ENCODE measurements around the gene ITPKA. TPM values are rescaled to one million over a fixed set of nuclear protein-coding genes. Genes with fewer than 3 reads are reported as not detected.

Gene ITPKA
- polyA plus RNA-seq, 2 of the 4 experiments (the other 2 are of a cell fraction), result 0.52 to 1.1 TPM

- Histone ChIP-seq H3K27ac (peak overlapping the region; percentile 79 to 90), H3K9me3 (no peaks in the 10 kb centered on the region), H3K4me1 (peaks cover 16% of the 10 kb centered on the region; the same call in 2 of the 3 replicates), H3K4me3 (peak overlapping the region; percentile 61), H3K4me2 (peak overlapping the region; percentile 82)
- 27% methylated on average over 13 of the region's 15 CpGs for WGBS (ENCODE audit: missing lambda C conversion rate)
- DNase-seq (ENCODE audit: low read depth in 1 of 2, low spot score in 1 of 2) (no peak), ATAC-seq (no peak), FAIRE-seq (no peak)
- TF ChIP-seq HOXB13 (CRISPR knock-in tag; IDR thresholded peaks at IDR 0.05; ENCODE audit: low read depth) (no peak), EHMT2 (IDR thresholded peaks at IDR 0.05; ENCODE audit: low read depth) (no peak), MAZ (IDR thresholded peaks at IDR 0.05; ENCODE audit: borderline replicate concordance, low read depth, low read length) (no peak), EHF (CRISPR knock-in tag; IDR thresholded peaks at IDR 0.05) (no peak), NPAS2 (CRISPR knock-in tag; IDR thresholded peaks at IDR 0.05; ENCODE audit: borderline replicate concordance) (no peak), CHD4 (IDR thresholded peaks at IDR 0.05; ENCODE audit: borderline replicate concordance) (no peak), RCOR1 (IDR thresholded peaks at IDR 0.05; ENCODE audit: low read depth, low read length) (no peak), RFX5 (IDR thresholded peaks at IDR 0.05) (no peak), HES2 (IDR thresholded peaks at IDR 0.05) (no peak), POLR2A (IDR thresholded peaks at IDR 0.05; ENCODE audit: low read length) (no peak)
- ChIA-PET CTCF (interaction anchor here (0.6 to 1.6 kb wide), 4 partner anchors 27 to 280 kb away, joined by 3 to 5 read pairs (median 3); no protein-coding TSS in a partner anchor), POLR2A (interaction anchor here (1.3 to 1.8 kb wide), 2 partner anchors 51 to 130 kb away, joined by 4 to 10 read pairs; partner anchors contain the start of gene RPAP1)
Observed at GRCh38 chr15:41492597-41493204, 973 bp upstream of the ITPKA start.

- CTCF ChIA-PET, result interaction anchor here (0.9 to 1.6 kb wide), 2 partner anchors 28 to 32 kb away, joined by 3 read pairs; no protein-coding TSS in a partner anchor
- H3K4me3 ChIP-seq, result peak overlapping the region; percentile 61
- FAIRE-seq (no peak), DNase-seq (ENCODE audit: low read depth in 1 of 2, low spot score in 1 of 2) (no peak), ATAC-seq (peak in 1 of 2 experiments; percentile 26; a peak in 3 of 6 replicates)
- POLR2A ChIA-PET, result interaction anchor here (1.3 to 1.8 kb wide), 2 partner anchors 50 to 128 kb away, joined by 4 to 10 read pairs; partner anchors contain the start of gene RPAP1
- H3K9me3 ChIP-seq, result no peaks in the 10 kb centered on the region
- H3K4me2 ChIP-seq, result peak overlapping the region; percentile 82
- TF ChIP-seq RFX5 (IDR thresholded peaks at IDR 0.05), result no peak
- no peak for TF ChIP-seq JUNB (IDR thresholded peaks at IDR 0.05)
- no peak for TF ChIP-seq CBX8 (IDR thresholded peaks at IDR 0.05)
- TF ChIP-seq NFE2L2 (conservative IDR thresholded peaks at IDR 0.05; ENCODE audit: low read length), result no peak
- no peak for TF ChIP-seq CHD4 (IDR thresholded peaks at IDR 0.05; ENCODE audit: borderline replicate concordance)
- H3K27ac ChIP-seq, result peak overlapping the region; percentile 79 to 90
- 0% methylated on average over 4 of the region's 41 CpGs for WGBS (ENCODE audit: missing lambda C conversion rate)
- H3K4me1 ChIP-seq, result peaks cover 16% of the 10 kb centered on the region; the same call in 2 of the 3 replicates
Observed at GRCh38 chr15:41493902-41494189, 172 bp downstream of the ITPKA start.

GRCh38 chr15:41494190-41494921, 682 bp downstream of the ITPKA start:
- TF ChIP-seq FOSL2 (IDR thresholded peaks at IDR 0.05), result no peak
- TF ChIP-seq FOSL2 (CRISPR knock-in tag; IDR thresholded peaks at IDR 0.05), result no peak
- peak; percentile 87 for TF ChIP-seq E2F6 (IDR thresholded peaks at IDR 0.05; ENCODE audit: borderline replicate concordance, low read depth)
- TF ChIP-seq MAX (IDR thresholded peaks at IDR 0.05), result peak; percentile 74
- Histone ChIP-seq H3K9me3 (no peaks in the 10 kb centered on the region), H3K27ac (peak overlapping the region; percentile 79 to 90; a peak in 5 of 6 replicates), H3K4me1 (peaks cover 16% of the 10 kb centered on the region; the same call in 2 of the 3 replicates), H3K4me2 (peak overlapping the region; percentile 82), H3K4me3 (peak overlapping the region; percentile 61)
- DNase-seq (ENCODE audit: low read depth in 1 of 2, low spot score in 1 of 2) (peak; percentile 17 to 18), FAIRE-seq (no peak), ATAC-seq (peak; percentile 9 to 25; a peak in 3 of 6 replicates)
- POLR2A ChIA-PET, result interaction anchor here (1.8 kb wide), 1 partner anchor 50 kb away, joined by 10 read pairs; the partner anchor contains the start of gene RPAP1
- CTCF ChIA-PET, result interaction anchor here (0.9 to 1.6 kb wide), 3 partner anchors 28 to 32 kb away, joined by 3 to 4 read pairs (median 3); no protein-coding TSS in a partner anchor
- 75% methylated on average over 4 of the region's 77 CpGs for WGBS (ENCODE audit: missing lambda C conversion rate)
